Hepatocyte (in vitro differentiated cells): ENCODE measurements around the gene ZFHX3. TPM values are rescaled to one million over a fixed set of nuclear protein-coding genes. Genes with fewer than 3 reads are reported as not detected.

ENCODE experiments used
- DNase-seq: peaks from one replicate; pipeline ENCODE4 v3.0.0-alpha.2; 2016; ENCODE audit warnings: low spot score
- H2AFZ ChIP-seq: fragments of 200-600 bp; sonication (generic); 2 replicates; pipeline ENCODE4 v1.6.0; 2016; ENCODE audit warnings: antibody characterized with exemption, mild to moderate bottlenecking
- H3K27ac ChIP-seq: fragments of 200-600 bp; sonication (generic); 2 replicates; pipeline ENCODE4 v1.5.1; 2016; ENCODE audit warnings: mild to moderate bottlenecking
- H3K27me3 ChIP-seq: fragments of 200-600 bp; sonication (generic); 2 replicates; pipeline ENCODE4 v1.6.1; 2016
- H3K36me3 ChIP-seq: fragments of 200-600 bp; sonication (generic); replicated peaks from 2 replicates; pipeline ENCODE4 v1.5.1; 2016; ENCODE audit warnings: low read depth; ENCODE audit not compliant: insufficient read depth
- H3K4me1 ChIP-seq: fragments of 200-600 bp; sonication (generic); 2 replicates; pipeline ENCODE4 v1.5.1; 2016; ENCODE audit warnings: mild to moderate bottlenecking, moderate library complexity; ENCODE audit not compliant: insufficient read depth
- H3K4me2 ChIP-seq: fragments of 200-600 bp; sonication (generic); 2 replicates; pipeline ENCODE4 v1.6.0; 2016
- H3K4me3 ChIP-seq: fragments of 200-600 bp; sonication (generic); 2 replicates; pipeline ENCODE4 v1.5.1; 2016; ENCODE audit warnings: mild to moderate bottlenecking
- H3K79me2 ChIP-seq: fragments of 200-600 bp; sonication (generic); 2 replicates; pipeline ENCODE4 v1.6.0; 2017; ENCODE audit warnings: mild to moderate bottlenecking
- H3K9me2 ChIP-seq: fragments of 200-600 bp; sonication (generic); replicated peaks from 2 replicates; pipeline ENCODE4 v1.6.0; 2017; ENCODE audit warnings: mild to moderate bottlenecking; ENCODE audit not compliant: insufficient read depth
- H3K9me3 ChIP-seq: fragments of 200-600 bp; sonication (generic); 2 replicates; pipeline ENCODE4 v1.5.1; 2016; ENCODE audit warnings: low read depth, mild to moderate bottlenecking
- H4K20me1 ChIP-seq: fragments of 200-600 bp; sonication (generic); 2 replicates; pipeline ENCODE4 v1.6.0; 2016; ENCODE audit warnings: mild to moderate bottlenecking; ENCODE audit not compliant: insufficient read depth, poor library complexity, severe bottlenecking
- CTCF ChIP-seq: fragments of 200-600 bp; sonication (generic); IDR thresholded peaks from 2 replicates; pipeline ENCODE4 v1.5.1; 2016; ENCODE audit warnings: antibody characterized with exemption, mild to moderate bottlenecking; ENCODE audit not compliant: poor library complexity
- EZH2 ChIP-seq: fragments of 200-600 bp; sonication (generic); IDR thresholded peaks from 2 replicates; pipeline ENCODE4 v1.6.1; 2016; ENCODE audit warnings: antibody characterized with exemption, mild to moderate bottlenecking, borderline replicate concordance
- EZH2phosphoT487 ChIP-seq: fragments of 200-600 bp; sonication (generic); IDR thresholded peaks from one replicate; pipeline ENCODE4 v1.6.1; 2018; ENCODE audit warnings: antibody characterized with exemption, mild to moderate bottlenecking, low read depth, moderate library complexity; ENCODE audit not compliant: unreplicated experiment, severe bottlenecking
- WGBS: methylation state at CpG from one replicate; pipeline ENCODE4 v1.1.6; 2016; ENCODE audit warnings: low lambda C conversion rate; ENCODE audit errors: missing lambda C conversion rate; 5-methylcytosine and 5-hydroxymethylcytosine counted together
- polyA plus RNA-seq: library from polyadenylated mRNA; unstranded; fragments of >200 nt; fragmentation: Nextera tagmentation; extraction: Ambion mirVana; gene quantifications from 2 replicates; pipeline ENCODE4 v1.2.1, GENCODE V29; 2016
- total RNA-seq: library from RNA; depleted of rRNA; stranded (reverse); fragments of >200 nt; gene quantifications from 2 replicates; pipeline ENCODE4 v1.2.3, GENCODE V29; 2014

The ZFHX3 gene
- total and polyA plus RNA-seq, 2 experiments from 2014 or later, result 6.4 to 11.6 TPM

- Histone ChIP-seq H2AFZ (no peak overlapping the region), H4K20me1 (no peaks in the 10 kb centered on the region), H3K9me3 (no peaks in the 10 kb centered on the region), H3K4me2 (peak overlapping the region; percentile 70), H3K79me2 (peaks cover 100% of the 10 kb centered on the region), H3K36me3 (no peaks in the 10 kb centered on the region), H3K4me1 (peaks cover 56% of the 10 kb centered on the region), H3K27ac (peak overlapping the region; percentile 78), H3K9me2 (no peaks in the 10 kb centered on the region), H3K4me3 (no peak overlapping the region), H3K27me3 (no peaks in the 10 kb centered on the region)
- WGBS, result 24% methylated on average over 5 of the region's 5 CpGs
- TF ChIP-seq CTCF (no peak), EZH2 (no peak), EZH2phosphoT487 (no peak)
- no peak for DNase-seq
Measured at GRCh38 chr16:73037331-73037745, 10.6 kb downstream of the ZFHX3 start.

GRCh38 chr16:73036074-73036826 lies 11.7 kb downstream of the ZFHX3 start:
- no peaks in the 10 kb centered on the region for H3K36me3 ChIP-seq
- H4K20me1 ChIP-seq, result no peaks in the 10 kb centered on the region
- no peaks in the 10 kb centered on the region for H3K9me2 ChIP-seq
- peaks cover 100% of the 10 kb centered on the region for H3K79me2 ChIP-seq
- H3K27ac ChIP-seq, result peak overlapping the region; percentile 78
- no peaks in the 10 kb centered on the region for H3K9me3 ChIP-seq
- H3K4me3 ChIP-seq, result no peak overlapping the region
- H3K4me2 ChIP-seq, result peak overlapping the region; percentile 70
- no peak for DNase-seq
- no peaks in the 10 kb centered on the region for H3K27me3 ChIP-seq
- H3K4me1 ChIP-seq, result peaks cover 66% of the 10 kb centered on the region
- 30% methylated on average over 12 of the region's 19 CpGs for WGBS
- no peak overlapping the region for H2AFZ ChIP-seq
- peak; percentile 10 for TF ChIP-seq CTCF
- no peak for TF ChIP-seq EZH2

GRCh38 chr16:73034374-73034773 lies 13.6 kb downstream of the ZFHX3 start:
- WGBS, result 33% methylated on average over 4 of the region's 4 CpGs
- no peaks in the 10 kb centered on the region for H3K9me3 ChIP-seq
- peak overlapping the region; percentile 69 for H3K4me2 ChIP-seq
- H3K79me2 ChIP-seq, result peaks cover 100% of the 10 kb centered on the region
- H3K4me1 ChIP-seq, result peaks cover 76% of the 10 kb centered on the region
- DNase-seq, result no peak
- no peaks in the 10 kb centered on the region for H4K20me1 ChIP-seq
- TF ChIP-seq EZH2phosphoT487 (no peak), CTCF (no peak), EZH2 (no peak)
- no peaks in the 10 kb centered on the region for H3K27me3 ChIP-seq
- no peaks in the 10 kb centered on the region for H3K36me3 ChIP-seq
- H3K9me2 ChIP-seq, result no peaks in the 10 kb centered on the region
- H2AFZ ChIP-seq, result no peak overlapping the region
- H3K27ac ChIP-seq, result peak overlapping the region; percentile 56
- H3K4me3 ChIP-seq, result no peak overlapping the region
